H9 (cell line): ENCODE measurements around the gene FLT3LG. TPM values are rescaled to one million over a fixed set of nuclear protein-coding genes. Genes with fewer than 3 reads are reported as not detected.
A peak's percentile ranks its signal among the peaks of the same experiment; 100 is the strongest.

Source experiments
- DNase-seq: peaks from one replicate; pipeline ENCODE4 v3.0.0-alpha.2; 2017
- H2AFZ ChIP-seq: one replicate; pipeline ENCODE4 v1.6.1; 2013; ENCODE audit warnings: mild to moderate bottlenecking, low read length, control low read depth, moderate library complexity
- H2AK5ac ChIP-seq: 2 replicates; pipeline ENCODE4 v1.6.1; 2013; ENCODE audit warnings: low read length, control low read depth, mixed read lengths; ENCODE audit not compliant: insufficient read length
- H2BK120ac ChIP-seq: one replicate; pipeline ENCODE4 v1.6.1; 2013; ENCODE audit warnings: low read depth, mild to moderate bottlenecking, low read length, control low read depth, inconsistent platforms; ENCODE audit not compliant: poor library complexity, severe bottlenecking
- H2BK12ac ChIP-seq: 2 replicates; pipeline ENCODE4 v1.6.1; 2013; ENCODE audit warnings: low read length, control low read depth, mixed read lengths, low read depth; ENCODE audit not compliant: insufficient read length
- H2BK15ac ChIP-seq: 2 replicates; pipeline ENCODE4 v1.6.1; 2013; ENCODE audit warnings: low read depth, low read length, control low read depth
- H2BK20ac ChIP-seq: one replicate; pipeline ENCODE4 v1.6.1; 2013; ENCODE audit warnings: low read depth, mild to moderate bottlenecking, low read length, control low read depth, inconsistent platforms; ENCODE audit not compliant: poor library complexity, severe bottlenecking
- H2BK5ac ChIP-seq: 2 replicates; pipeline ENCODE4 v1.6.1; 2013; ENCODE audit warnings: low read length, control low read depth, mixed read lengths; ENCODE audit not compliant: insufficient read length
- H3K14ac ChIP-seq: 2 replicates; pipeline ENCODE4 v1.6.1; 2013; ENCODE audit warnings: low read length, control low read depth; ENCODE audit not compliant: insufficient read depth
- H3K18ac ChIP-seq: 2 replicates; pipeline ENCODE4 v1.6.1; 2013; ENCODE audit warnings: low read depth, mild to moderate bottlenecking, mixed read lengths, low read length, control low read depth; ENCODE audit not compliant: insufficient read length
- H3K23ac ChIP-seq: 2 replicates; pipeline ENCODE4 v1.6.1; 2013; ENCODE audit warnings: low read length, control low read depth, mixed read lengths, low read depth; ENCODE audit not compliant: insufficient read length
- H3K23me2 ChIP-seq: 2 replicates; pipeline ENCODE4 v1.6.1; 2013; ENCODE audit warnings: low read depth, mild to moderate bottlenecking, mixed read lengths, low read length, control low read depth; ENCODE audit not compliant: insufficient read length, poor library complexity, severe bottlenecking
- H3K27ac ChIP-seq: 2 replicates; pipeline ENCODE4 v1.5.1; 2013; ENCODE audit warnings: low read length, control low read depth, mixed read lengths, low read depth; ENCODE audit not compliant: insufficient read length
- H3K27me3 ChIP-seq: 2 replicates; pipeline ENCODE4 v1.6.1; 2013; ENCODE audit warnings: low read length, control low read depth, inconsistent platforms; ENCODE audit not compliant: insufficient read depth
- H3K4ac ChIP-seq: 2 replicates; pipeline ENCODE4 v1.6.1; 2013; ENCODE audit warnings: low read depth, mild to moderate bottlenecking, control low read depth, inconsistent platforms, low read length, moderate library complexity
- H3K4me1 ChIP-seq: 2 replicates; pipeline ENCODE4 v1.6.1; 2013; ENCODE audit warnings: low read length, control low read depth, inconsistent platforms; ENCODE audit not compliant: insufficient read depth
- H3K4me2 ChIP-seq: 2 replicates; pipeline ENCODE4 v1.6.1; 2013; ENCODE audit warnings: low read length, control low read depth, mixed read lengths; ENCODE audit not compliant: insufficient read length, insufficient read depth
- H3K56ac ChIP-seq: 2 replicates; pipeline ENCODE4 v1.6.1; 2013; ENCODE audit warnings: low read depth, mild to moderate bottlenecking, mixed read lengths, low read length, control low read depth; ENCODE audit not compliant: insufficient read length
- H3K79me1 ChIP-seq: 2 replicates; pipeline ENCODE4 v1.6.1; 2013; ENCODE audit warnings: low read depth, mild to moderate bottlenecking, moderate library complexity, low read length, control low read depth, inconsistent platforms; ENCODE audit not compliant: insufficient read depth, poor library complexity, severe bottlenecking
- H3K79me2 ChIP-seq: 2 replicates; pipeline ENCODE4 v1.6.1; 2013; ENCODE audit warnings: low read length, control low read depth, inconsistent platforms; ENCODE audit not compliant: insufficient read depth
- H3K9ac ChIP-seq: 2 replicates; pipeline ENCODE4 v1.6.1; 2013; ENCODE audit warnings: low read length, control low read depth, mixed read lengths; ENCODE audit not compliant: insufficient read length; ENCODE audit errors: extremely low read depth
- H3K9me3 ChIP-seq: one replicate; pipeline ENCODE4 v1.6.1; 2013; ENCODE audit warnings: low read depth, low read length, inconsistent platforms; ENCODE audit not compliant: control insufficient read depth
- H3T11ph ChIP-seq: one replicate; pipeline ENCODE4 v1.6.1; 2013; ENCODE audit warnings: mild to moderate bottlenecking, low read length, control low read depth, inconsistent platforms
- H4K20me1 ChIP-seq: one replicate; pipeline ENCODE4 v1.6.1; 2013; ENCODE audit not compliant: control insufficient read depth, insufficient read length, insufficient read depth
- H4K5ac ChIP-seq: 2 replicates; pipeline ENCODE4 v1.6.1; 2013; ENCODE audit warnings: low read depth, mild to moderate bottlenecking, mixed read lengths, low read length, control low read depth; ENCODE audit not compliant: insufficient read length
- H4K8ac ChIP-seq: replicated peaks from 2 replicates; pipeline ENCODE4 v1.6.1; 2013; ENCODE audit warnings: low read length, control low read depth, mixed read lengths, low read depth; ENCODE audit not compliant: insufficient read length
- H4K91ac ChIP-seq: 2 replicates; pipeline ENCODE4 v1.6.1; 2013; ENCODE audit warnings: low read depth, mild to moderate bottlenecking, moderate library complexity, mixed read lengths, low read length, control low read depth; ENCODE audit not compliant: insufficient read length
- H3K27ac Mint-ChIP-seq, 3 experiments: 2 replicates in 2 of 3; 3 replicates in 1 of 3; pipeline ENCODE4 v1.8.0; 2020 to 2021; ENCODE audit warnings: mixed read lengths in 3 of 3, mild to moderate bottlenecking in 1 of 3, moderate library complexity in 1 of 3
- H3K27me3 Mint-ChIP-seq: 2 replicates; pipeline ENCODE4 v1.8.0; 2021; ENCODE audit warnings: low read depth, mild to moderate bottlenecking, moderate library complexity, mixed read lengths
- H3K36me3 Mint-ChIP-seq, 3 experiments: 2 replicates in 2 of 3; 3 replicates in 1 of 3; pipeline ENCODE4 v1.8.0; 2020 to 2021; ENCODE audit warnings: low read depth in 3 of 3, mixed read lengths in 3 of 3; ENCODE audit not compliant: insufficient read depth in 1 of 3
- H3K4me1 Mint-ChIP-seq, 2 experiments: 2 replicates each; pipeline ENCODE4 v1.8.0; 2020; ENCODE audit warnings: mixed read lengths in 2 of 2
- H3K4me3 Mint-ChIP-seq, 2 experiments: 2 replicates in 1 of 2; 3 replicates in 1 of 2; pipeline ENCODE4 v1.8.0; 2020 to 2021; ENCODE audit warnings: mild to moderate bottlenecking in 2 of 2, mixed read lengths in 2 of 2, moderate library complexity in 1 of 2
- H3K9me3 Mint-ChIP-seq, 2 experiments: 2 replicates in 1 of 2; 3 replicates in 1 of 2; pipeline ENCODE4 v1.8.0; 2020; ENCODE audit warnings: mild to moderate bottlenecking in 2 of 2, mixed read lengths in 2 of 2, moderate library complexity in 1 of 2
- WGBS: extraction: QIAGEN DNeasy Blood & Tissue Kit; methylation state at CpG from one replicate; pipeline ENCODE4 v1.1.7; 2013; ENCODE audit warnings: missing lambda C conversion rate, low lambda C conversion rate, mixed read lengths; ENCODE audit not compliant: insufficient read length; ENCODE audit errors: extremely low coverage; 5-methylcytosine and 5-hydroxymethylcytosine counted together
- total RNA-seq: library from RNA; stranded (reverse); gene quantifications from 2 replicates; pipeline ENCODE4 v1.2.1, GENCODE V29; 2021
- TF ChIP-seq, protein P1 (sequence below): fragments of 200-600 bp; sonication (generic); conservative IDR thresholded peaks from 3 replicates; pipeline ENCODE4 v1.8.0; 2021; ENCODE audit warnings: antibody characterized with exemption, mild to moderate bottlenecking

FLT3LG gene
- total RNA-seq, 1 experiment from 2014 or later: 2.1 TPM

DNA sequence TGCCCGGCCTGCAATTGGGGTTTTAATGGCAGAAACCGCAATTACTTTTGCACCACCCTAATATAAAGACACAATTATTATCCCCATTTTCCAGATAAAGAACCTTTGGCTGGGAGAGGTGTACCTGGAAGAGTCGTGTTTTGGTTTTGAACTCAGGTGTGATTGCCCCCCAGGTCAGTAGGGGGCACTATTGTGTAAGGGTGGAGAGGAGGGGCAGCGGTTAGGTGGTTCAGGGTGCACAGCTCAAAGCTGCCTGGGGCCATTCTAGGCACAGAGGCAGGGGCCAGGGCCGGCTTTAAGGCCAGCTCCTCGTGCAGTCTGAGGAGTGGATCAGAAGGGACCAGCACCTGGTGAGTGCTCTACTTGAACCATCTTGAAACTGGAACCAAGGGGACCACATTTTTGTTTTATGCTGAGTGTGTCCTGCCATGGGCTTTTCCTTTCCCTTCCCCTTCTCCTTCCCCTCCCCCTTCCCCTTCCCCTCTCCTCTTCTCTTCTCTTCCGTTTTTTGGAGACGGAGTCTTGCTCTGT, 32.6 kb downstream of the FLT3LG start:
- H3K9ac ChIP-seq: no peak overlapping the region
- no peak overlapping the region for H2AFZ ChIP-seq
- H3K4me2 ChIP-seq: no peak overlapping the region
- Mint-ChIP-seq H3K9me3 (no peaks in the 10 kb centered on the region; a peak in 2 of 5 replicates), H3K36me3 (no peaks in the 10 kb centered on the region; a peak in 1 of 7 replicates), H3K4me1 (peaks cover 5 to 9% of the 10 kb centered on the region in 2 experiments), H3K27ac (no peak overlapping the region; a peak in 1 of 7 replicates), H3K4me3 (peak overlapping the region in 1 of 2 experiments; percentile 38; a peak in 1 of 5 replicates), H3K27me3 (peaks cover 4% of the 10 kb centered on the region; the same call in 1 of the 2 replicates)
- no peak overlapping the region for H2BK15ac ChIP-seq
- no peak overlapping the region for H2BK5ac ChIP-seq
- H2BK120ac ChIP-seq: no peak overlapping the region
- no peaks in the 10 kb centered on the region for H3K23me2 ChIP-seq
- no peak overlapping the region for H3K56ac ChIP-seq
- no peak overlapping the region for H4K5ac ChIP-seq
- no peak overlapping the region for H2AK5ac ChIP-seq
- WGBS: no CpG with 5 or more reads among the region's 8 CpGs
- TF ChIP-seq, protein P1, sequence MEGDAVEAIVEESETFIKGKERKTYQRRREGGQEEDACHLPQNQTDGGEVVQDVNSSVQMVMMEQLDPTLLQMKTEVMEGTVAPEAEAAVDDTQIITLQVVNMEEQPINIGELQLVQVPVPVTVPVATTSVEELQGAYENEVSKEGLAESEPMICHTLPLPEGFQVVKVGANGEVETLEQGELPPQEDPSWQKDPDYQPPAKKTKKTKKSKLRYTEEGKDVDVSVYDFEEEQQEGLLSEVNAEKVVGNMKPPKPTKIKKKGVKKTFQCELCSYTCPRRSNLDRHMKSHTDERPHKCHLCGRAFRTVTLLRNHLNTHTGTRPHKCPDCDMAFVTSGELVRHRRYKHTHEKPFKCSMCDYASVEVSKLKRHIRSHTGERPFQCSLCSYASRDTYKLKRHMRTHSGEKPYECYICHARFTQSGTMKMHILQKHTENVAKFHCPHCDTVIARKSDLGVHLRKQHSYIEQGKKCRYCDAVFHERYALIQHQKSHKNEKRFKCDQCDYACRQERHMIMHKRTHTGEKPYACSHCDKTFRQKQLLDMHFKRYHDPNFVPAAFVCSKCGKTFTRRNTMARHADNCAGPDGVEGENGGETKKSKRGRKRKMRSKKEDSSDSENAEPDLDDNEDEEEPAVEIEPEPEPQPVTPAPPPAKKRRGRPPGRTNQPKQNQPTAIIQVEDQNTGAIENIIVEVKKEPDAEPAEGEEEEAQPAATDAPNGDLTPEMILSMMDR: peak; percentile 94
- H2BK20ac ChIP-seq: no peak overlapping the region
- H3K79me1 ChIP-seq: no peaks in the 10 kb centered on the region
- no peaks in the 10 kb centered on the region for H3K4me1 ChIP-seq
- no peaks in the 10 kb centered on the region for H3K27me3 ChIP-seq
- no peak overlapping the region for H3T11ph ChIP-seq
- no peak overlapping the region for H3K27ac ChIP-seq
- H3K9me3 ChIP-seq: no peaks in the 10 kb centered on the region
- no peaks in the 10 kb centered on the region for H3K79me2 ChIP-seq
- no peak overlapping the region for H3K23ac ChIP-seq
- no peak overlapping the region for H3K14ac ChIP-seq
- H4K20me1 ChIP-seq: no peaks in the 10 kb centered on the region
- H3K4ac ChIP-seq: no peak overlapping the region
- DNase-seq: peak; percentile 90
- no peak overlapping the region for H3K18ac ChIP-seq
- no peak overlapping the region for H4K8ac ChIP-seq
- no peak overlapping the region for H4K91ac ChIP-seq
- no peak overlapping the region for H2BK12ac ChIP-seq
